Measurements from ENCODE around the gene PCDHB11. TPM values are rescaled to one million over a fixed set of nuclear protein-coding genes. Genes with fewer than 3 reads are reported as not detected.
"Not testable (repeated sequence)": the region's sequence is repeated elsewhere in the genome, so short reads cannot be mapped to it uniquely, and the experiment has no call there.

The PCDHB11 gene
- total RNA-seq, 1 donor from 2014 or later: not detected

DNA sequence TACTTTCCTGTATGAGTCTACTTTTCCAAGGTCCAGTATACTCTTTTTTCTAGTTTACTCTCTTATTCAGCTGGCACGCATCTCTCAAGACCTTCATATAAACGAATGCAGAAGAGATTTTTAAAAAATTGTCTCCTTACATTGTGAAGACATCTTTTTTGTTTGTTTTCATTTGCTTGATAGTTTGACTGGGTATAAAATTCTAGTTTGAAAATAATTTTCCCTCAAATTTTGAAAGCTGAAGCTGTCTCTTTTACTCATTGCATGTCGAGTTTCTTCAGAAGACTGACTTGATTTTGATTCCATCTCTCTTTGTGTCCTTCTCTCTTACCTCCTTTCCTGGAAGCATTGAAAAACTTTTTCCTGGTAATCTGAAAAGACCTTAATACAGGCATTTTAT is 3.1 kb upstream of the PCDHB11 start:
- Mint-ChIP-seq H3K36me3 (ENCODE audit: low read depth) (no peaks in the 10 kb centered on the region), H3K9me3 (peaks cover 68% of the 10 kb centered on the region), H3K4me1 (ENCODE audit: low read depth) (no peaks in the 10 kb centered on the region), H3K27me3 (ENCODE audit: low read depth) (no peaks in the 10 kb centered on the region), H3K4me3 (ENCODE audit: low read depth) (no peak overlapping the region), H3K27ac (no peak overlapping the region)
- intact Hi-C loops (cut with micrococcal nuclease): no loop called here
- no peak for DNase-seq (ENCODE audit: low spot score)

DNA sequence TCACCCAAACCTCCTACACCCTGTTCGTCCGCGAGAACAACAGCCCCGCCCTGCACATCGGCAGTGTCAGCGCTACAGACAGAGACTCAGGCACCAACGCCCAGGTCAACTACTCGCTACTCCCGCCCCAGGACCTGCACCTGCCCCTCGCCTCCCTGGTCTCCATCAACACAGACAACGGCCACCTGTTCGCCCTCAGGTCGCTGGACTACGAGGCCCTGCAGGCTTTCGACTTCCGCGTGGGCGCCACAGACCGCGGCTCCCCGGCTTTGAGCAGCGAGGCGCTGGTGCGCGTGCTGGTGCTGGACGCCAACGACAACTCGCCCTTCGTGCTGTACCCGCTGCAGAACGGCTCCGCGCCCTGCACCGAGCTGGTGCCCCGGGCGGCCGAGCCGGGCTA is 1.7 kb downstream of the PCDHB11 start:
- not testable (repeated sequence) for H3K36me3 Mint-ChIP-seq (ENCODE audit: low read depth)

DNA sequence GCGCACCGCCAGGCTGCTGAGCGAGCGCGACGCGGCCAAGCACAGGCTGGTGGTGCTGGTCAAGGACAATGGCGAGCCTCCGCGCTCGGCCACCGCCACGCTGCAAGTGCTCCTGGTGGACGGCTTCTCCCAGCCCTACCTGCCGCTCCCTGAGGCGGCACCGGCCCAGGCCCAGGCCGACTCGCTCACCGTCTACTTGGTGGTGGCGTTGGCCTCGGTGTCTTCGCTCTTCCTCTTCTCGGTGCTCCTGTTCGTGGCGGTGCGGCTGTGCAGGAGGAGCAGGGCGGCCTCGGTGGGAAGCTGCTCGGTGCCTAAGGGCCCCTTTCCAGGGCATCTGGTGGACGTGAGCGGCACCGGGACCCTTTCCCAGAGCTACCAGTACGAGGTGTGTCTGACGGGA is 2.2 kb downstream of the PCDHB11 start:
- not testable (repeated sequence) for H3K4me1 Mint-ChIP-seq (ENCODE audit: low read depth)

More for the DNA sequence above, 1.7 kb downstream of the PCDHB11 start:
- peaks cover 43% of the 10 kb centered on the region for H3K9me3 Mint-ChIP-seq
- H3K4me1 Mint-ChIP-seq (ENCODE audit: low read depth); DNase-seq (ENCODE audit: low spot score); H3K27ac Mint-ChIP-seq; intact Hi-C loops (cut with micrococcal nuclease); H3K4me3 Mint-ChIP-seq (ENCODE audit: low read depth); H3K27me3 Mint-ChIP-seq (ENCODE audit: low read depth): not testable (repeated sequence)

GRCh38 chr5:141208478-141208877 is 9.1 kb downstream of the PCDHB11 start, which contains the start of gene PCDHB12:
PCDHB12 (plus strand) TSS chr5:141208719; CDS start chr5:141208908, 189 bp downstream.
- H3K36me3 Mint-ChIP-seq (ENCODE audit: low read depth): no peaks in the 10 kb centered on the region
- H3K27me3 Mint-ChIP-seq (ENCODE audit: low read depth): no peaks in the 10 kb centered on the region
- H3K27ac Mint-ChIP-seq: no peak within 1 kb of the TSS
- no peak within 1 kb of the TSS for H3K4me3 Mint-ChIP-seq (ENCODE audit: low read depth)
- intact Hi-C loops (cut with micrococcal nuclease): no loop called here
- peaks cover 11% of the 10 kb centered on the region for H3K9me3 Mint-ChIP-seq
- H3K4me1 Mint-ChIP-seq (ENCODE audit: low read depth): no peaks in the 10 kb centered on the region
- DNase-seq (ENCODE audit: low spot score): no peak

More for the DNA sequence above, 2.2 kb downstream of the PCDHB11 start:
- intact Hi-C loops (cut with micrococcal nuclease); H3K36me3 Mint-ChIP-seq (ENCODE audit: low read depth); H3K27me3 Mint-ChIP-seq (ENCODE audit: low read depth); H3K27ac Mint-ChIP-seq; DNase-seq (ENCODE audit: low spot score); H3K4me3 Mint-ChIP-seq (ENCODE audit: low read depth): not testable (repeated sequence)
- peaks cover 38% of the 10 kb centered on the region for H3K9me3 Mint-ChIP-seq

DNA sequence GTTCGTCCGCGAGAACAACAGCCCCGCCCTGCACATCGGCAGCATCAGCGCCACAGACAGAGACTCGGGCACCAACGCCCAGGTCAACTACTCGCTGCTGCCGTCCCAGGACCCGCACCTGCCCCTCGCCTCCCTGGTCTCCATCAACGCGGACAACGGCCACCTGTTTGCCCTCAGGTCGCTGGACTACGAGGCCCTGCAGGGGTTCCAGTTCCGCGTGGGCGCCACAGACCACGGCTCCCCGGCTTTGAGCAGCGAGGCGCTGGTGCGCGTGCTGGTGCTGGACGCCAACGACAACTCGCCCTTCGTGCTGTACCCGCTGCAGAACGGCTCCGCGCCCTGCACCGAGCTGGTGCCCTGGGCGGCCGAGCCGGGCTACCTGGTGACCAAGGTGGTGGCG is 10.9 kb downstream of the PCDHB11 start:
- peaks cover 14% of the 10 kb centered on the region for H3K9me3 Mint-ChIP-seq
- H3K4me3 Mint-ChIP-seq (ENCODE audit: low read depth); H3K27ac Mint-ChIP-seq; intact Hi-C loops (cut with micrococcal nuclease); H3K27me3 Mint-ChIP-seq (ENCODE audit: low read depth); DNase-seq (ENCODE audit: low spot score); H3K4me1 Mint-ChIP-seq (ENCODE audit: low read depth); H3K36me3 Mint-ChIP-seq (ENCODE audit: low read depth): not testable (repeated sequence)

- H3K27ac Mint-ChIP-seq; H3K4me1 Mint-ChIP-seq (ENCODE audit: low read depth); H3K4me3 Mint-ChIP-seq (ENCODE audit: low read depth); H3K36me3 Mint-ChIP-seq (ENCODE audit: low read depth); DNase-seq (ENCODE audit: low spot score); intact Hi-C loops (cut with micrococcal nuclease); H3K27me3 Mint-ChIP-seq (ENCODE audit: low read depth): not testable (repeated sequence)
- peaks cover 17% of the 10 kb centered on the region for H3K9me3 Mint-ChIP-seq
These were observed 11.4 kb downstream of the PCDHB11 start for GRCh38 chr5:141210849-141211248.

- intact Hi-C loops (cut with micrococcal nuclease); DNase-seq (ENCODE audit: low spot score); H3K27ac Mint-ChIP-seq; H3K27me3 Mint-ChIP-seq (ENCODE audit: low read depth); H3K4me3 Mint-ChIP-seq (ENCODE audit: low read depth); H3K36me3 Mint-ChIP-seq (ENCODE audit: low read depth); H3K4me1 Mint-ChIP-seq (ENCODE audit: low read depth): not testable (repeated sequence)
- H3K9me3 Mint-ChIP-seq: peaks cover 34% of the 10 kb centered on the region
These were observed 14.4 kb downstream of the PCDHB11 start, which contains the start of gene PCDHB13 for GRCh38 chr5:141213656-141214339. PCDHB13 (plus strand) TSS chr5:141213919; CDS start chr5:141214124, 205 bp downstream.

- H3K4me1 Mint-ChIP-seq (ENCODE audit: low read depth); DNase-seq (ENCODE audit: low spot score); H3K36me3 Mint-ChIP-seq (ENCODE audit: low read depth); H3K4me3 Mint-ChIP-seq (ENCODE audit: low read depth); H3K27ac Mint-ChIP-seq; intact Hi-C loops (cut with micrococcal nuclease); H3K27me3 Mint-ChIP-seq (ENCODE audit: low read depth): not testable (repeated sequence)
- H3K9me3 Mint-ChIP-seq: peaks cover 39% of the 10 kb centered on the region
These were observed 15.2 kb downstream of the PCDHB11 start for GRCh38 chr5:141214583-141214982.

DNA sequence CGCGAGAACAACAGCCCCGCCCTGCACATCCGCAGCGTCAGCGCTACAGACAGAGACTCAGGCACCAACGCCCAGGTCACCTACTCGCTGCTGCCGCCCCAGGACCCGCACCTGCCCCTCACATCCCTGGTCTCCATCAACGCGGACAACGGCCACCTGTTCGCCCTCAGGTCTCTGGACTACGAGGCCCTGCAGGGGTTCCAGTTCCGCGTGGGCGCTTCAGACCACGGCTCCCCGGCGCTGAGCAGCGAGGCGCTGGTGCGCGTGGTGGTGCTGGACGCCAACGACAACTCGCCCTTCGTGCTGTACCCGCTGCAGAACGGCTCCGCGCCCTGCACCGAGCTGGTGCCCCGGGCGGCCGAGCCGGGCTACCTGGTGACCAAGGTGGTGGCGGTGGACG is 16.1 kb downstream of the PCDHB11 start:
- H3K4me1 Mint-ChIP-seq (ENCODE audit: low read depth); intact Hi-C loops (cut with micrococcal nuclease); DNase-seq (ENCODE audit: low spot score); H3K36me3 Mint-ChIP-seq (ENCODE audit: low read depth); H3K27ac Mint-ChIP-seq; H3K4me3 Mint-ChIP-seq (ENCODE audit: low read depth); H3K27me3 Mint-ChIP-seq (ENCODE audit: low read depth): not testable (repeated sequence)
- H3K9me3 Mint-ChIP-seq: peaks cover 38% of the 10 kb centered on the region

DNA sequence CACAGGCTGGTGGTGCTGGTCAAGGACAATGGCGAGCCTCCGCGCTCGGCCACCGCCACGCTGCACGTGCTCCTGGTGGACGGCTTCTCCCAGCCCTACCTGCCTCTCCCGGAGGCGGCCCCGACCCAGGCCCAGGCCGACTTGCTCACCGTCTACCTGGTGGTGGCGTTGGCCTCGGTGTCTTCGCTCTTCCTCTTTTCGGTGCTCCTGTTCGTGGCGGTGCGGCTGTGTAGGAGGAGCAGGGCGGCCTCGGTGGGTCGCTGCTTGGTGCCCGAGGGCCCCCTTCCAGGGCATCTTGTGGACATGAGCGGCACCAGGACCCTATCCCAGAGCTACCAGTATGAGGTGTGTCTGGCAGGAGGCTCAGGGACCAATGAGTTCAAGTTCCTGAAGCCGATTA is 16.6 kb downstream of the PCDHB11 start:
- H3K4me1 Mint-ChIP-seq (ENCODE audit: low read depth); H3K36me3 Mint-ChIP-seq (ENCODE audit: low read depth); DNase-seq (ENCODE audit: low spot score); H3K27ac Mint-ChIP-seq; H3K27me3 Mint-ChIP-seq (ENCODE audit: low read depth); H3K4me3 Mint-ChIP-seq (ENCODE audit: low read depth); intact Hi-C loops (cut with micrococcal nuclease): not testable (repeated sequence)
- H3K9me3 Mint-ChIP-seq: peaks cover 38% of the 10 kb centered on the region

DNA sequence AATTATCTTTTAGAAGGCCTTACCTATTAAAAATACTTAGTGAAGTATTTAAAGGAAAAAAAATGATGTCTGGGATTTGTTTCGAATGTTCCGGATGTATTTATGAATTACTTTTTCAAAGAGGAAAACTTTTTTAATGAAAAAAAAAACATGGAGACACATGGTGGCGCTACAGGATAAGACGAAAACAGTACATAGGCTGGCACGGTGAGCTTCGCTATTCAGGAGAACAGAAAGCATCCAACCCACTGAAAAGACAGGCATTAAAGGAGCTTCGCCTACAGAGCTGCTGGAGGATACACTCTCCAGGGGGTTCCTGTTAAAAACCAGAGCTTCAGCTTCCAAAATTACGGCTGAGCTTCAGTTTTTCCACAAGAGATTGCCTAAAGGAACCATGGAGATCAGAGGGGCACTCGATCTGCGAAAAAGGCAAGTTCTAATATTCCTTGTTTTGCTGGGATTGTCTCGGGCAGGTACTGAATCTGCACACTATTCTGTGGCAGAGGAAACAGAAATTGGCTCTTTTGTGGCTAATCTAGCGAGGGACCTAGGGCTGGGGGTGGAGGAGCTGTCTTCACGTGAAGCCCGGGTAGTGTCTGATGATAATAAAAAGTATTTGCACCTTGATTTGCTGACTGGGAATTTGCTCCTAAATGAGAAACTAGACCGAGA is 23.8 kb downstream of the PCDHB11 start, which contains the start of gene PCDHB14:
TSS of gene PCDHB14 (plus strand) at position 232 of the 672 bp plus-strand sequence. CDS start at position 395, 163 bp downstream.
- H3K36me3 Mint-ChIP-seq (ENCODE audit: low read depth): no peaks in the 10 kb centered on the region

GRCh38 chr5:141224844-141225243 is 25.4 kb downstream of the PCDHB11 start:
- H3K4me3 Mint-ChIP-seq (ENCODE audit: low read depth); H3K4me1 Mint-ChIP-seq (ENCODE audit: low read depth); intact Hi-C loops (cut with micrococcal nuclease); H3K36me3 Mint-ChIP-seq (ENCODE audit: low read depth); H3K27ac Mint-ChIP-seq; H3K27me3 Mint-ChIP-seq (ENCODE audit: low read depth); DNase-seq (ENCODE audit: low spot score): not testable (repeated sequence)
- peaks cover 35% of the 10 kb centered on the region for H3K9me3 Mint-ChIP-seq

More for the DNA sequence above, 23.8 kb downstream of the PCDHB11 start, which contains the start of gene PCDHB14:
- Mint-ChIP-seq H3K4me3 (ENCODE audit: low read depth) (no peak within 1 kb of the TSS), H3K27ac (no peak within 1 kb of the TSS), H3K9me3 (peaks cover 41% of the 10 kb centered on the region), H3K27me3 (ENCODE audit: low read depth) (no peaks in the 10 kb centered on the region), H3K4me1 (ENCODE audit: low read depth) (no peaks in the 10 kb centered on the region)
- intact Hi-C loops (cut with micrococcal nuclease): no loop called here
- DNase-seq (ENCODE audit: low spot score): no peak

- H3K4me3 Mint-ChIP-seq (ENCODE audit: low read depth); H3K27ac Mint-ChIP-seq; intact Hi-C loops (cut with micrococcal nuclease); H3K36me3 Mint-ChIP-seq (ENCODE audit: low read depth); H3K27me3 Mint-ChIP-seq (ENCODE audit: low read depth); DNase-seq (ENCODE audit: low spot score); H3K4me1 Mint-ChIP-seq (ENCODE audit: low read depth): not testable (repeated sequence)
- peaks cover 32% of the 10 kb centered on the region for H3K9me3 Mint-ChIP-seq
These were observed 26.0 kb downstream of the PCDHB11 start for GRCh38 chr5:141225421-141225820.

Measured in activated T-helper 2 cell treated with anti-CD3 and anti-CD28 coated beads, Interferon-gamma antibody, Interleukin-2, Interleukin-4, amounts not matched to agents 10 μg/mL and 5 μg/mL and 100 μg/mL, durations not matched to agents 14 hours and 24 hours and 36 hours (primary cell).